HG02763 (cell line): ENCODE measurements around the gene ACAD9.
"Not testable (repeated sequence)": the region's sequence is repeated elsewhere in the genome, so short reads cannot be mapped to it uniquely, and the experiment has no call there.

Source experiments
- ATAC-seq: cut with Tn5 transposase; IDR thresholded peaks from one replicate; pipeline ENCODE4 v1.9.1; 2021; ENCODE audit warnings: mild to moderate bottlenecking, moderate library complexity; ENCODE audit not compliant: unreplicated experiment

The ACAD9 gene

GRCh38 chr3:128879125-128879969 lies at the start of gene ACAD9:
TSS of gene ACAD9 (plus strand) at chr3:128879620. CDS start at chr3:128879692, 72 bp downstream.
- peak; percentile 94 for ATAC-seq

DNA sequence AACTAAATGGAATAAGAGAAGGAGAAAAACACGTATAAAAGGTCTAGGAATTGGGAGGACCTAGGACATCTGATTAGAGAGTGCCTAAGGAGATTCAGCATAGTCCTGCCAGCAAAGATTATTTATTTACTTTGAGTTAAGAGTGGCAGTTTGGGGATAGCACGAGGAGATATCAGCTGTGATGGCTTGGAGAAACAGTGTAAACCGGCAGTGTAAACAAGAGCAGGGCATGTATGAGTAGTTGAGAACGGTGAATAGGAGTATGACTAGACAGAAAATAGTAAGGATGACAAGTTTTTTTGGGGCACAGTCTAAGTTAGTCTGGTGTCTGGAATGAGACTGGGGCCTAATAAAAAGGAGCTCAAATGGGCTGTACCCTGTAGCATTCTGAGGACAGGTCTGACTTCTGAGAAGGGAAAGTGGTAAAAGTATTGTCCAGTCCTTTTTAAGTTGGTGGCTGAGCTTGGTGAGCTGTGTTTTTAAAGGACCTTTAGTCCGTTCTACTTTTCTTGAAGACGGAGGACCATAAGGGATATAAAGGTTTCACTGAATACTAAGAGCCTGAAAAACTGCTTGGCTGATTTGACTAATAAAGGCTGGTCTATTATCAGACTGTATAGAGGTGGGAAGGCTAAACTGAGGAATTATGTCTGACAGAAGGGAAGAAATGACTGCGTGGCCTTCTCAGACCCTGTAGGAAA lies 49.3 kb upstream of the ACAD9 start:
- ATAC-seq: not testable (repeated sequence)

DNA sequence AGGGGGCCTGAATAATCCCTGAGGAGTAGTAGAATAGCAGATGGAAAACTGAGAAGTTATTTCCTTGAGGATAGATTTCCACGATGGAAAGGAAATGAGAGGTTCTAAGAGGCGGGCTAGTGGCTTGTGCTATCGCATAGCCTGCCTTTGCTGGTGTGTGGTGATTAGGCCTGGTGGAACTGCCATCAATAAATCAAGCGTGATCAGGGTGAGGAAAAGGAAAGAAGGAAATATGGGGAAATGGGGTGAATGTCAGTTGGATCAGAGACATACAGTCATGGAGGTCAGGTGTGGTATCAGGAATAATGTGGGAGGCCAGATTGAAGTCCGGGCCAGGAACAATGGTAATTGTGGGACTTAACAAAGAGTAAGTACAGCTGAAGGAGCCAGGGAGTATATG lies 48.7 kb upstream of the ACAD9 start:
- not testable (repeated sequence) for ATAC-seq

- not testable (repeated sequence) for ATAC-seq
Observed at GRCh38 chr3:128832979-128833378, 46.4 kb upstream of the ACAD9 start.

- no peak for ATAC-seq
Observed at GRCh38 chr3:128835096-128835495, 44.3 kb upstream of the ACAD9 start.

DNA sequence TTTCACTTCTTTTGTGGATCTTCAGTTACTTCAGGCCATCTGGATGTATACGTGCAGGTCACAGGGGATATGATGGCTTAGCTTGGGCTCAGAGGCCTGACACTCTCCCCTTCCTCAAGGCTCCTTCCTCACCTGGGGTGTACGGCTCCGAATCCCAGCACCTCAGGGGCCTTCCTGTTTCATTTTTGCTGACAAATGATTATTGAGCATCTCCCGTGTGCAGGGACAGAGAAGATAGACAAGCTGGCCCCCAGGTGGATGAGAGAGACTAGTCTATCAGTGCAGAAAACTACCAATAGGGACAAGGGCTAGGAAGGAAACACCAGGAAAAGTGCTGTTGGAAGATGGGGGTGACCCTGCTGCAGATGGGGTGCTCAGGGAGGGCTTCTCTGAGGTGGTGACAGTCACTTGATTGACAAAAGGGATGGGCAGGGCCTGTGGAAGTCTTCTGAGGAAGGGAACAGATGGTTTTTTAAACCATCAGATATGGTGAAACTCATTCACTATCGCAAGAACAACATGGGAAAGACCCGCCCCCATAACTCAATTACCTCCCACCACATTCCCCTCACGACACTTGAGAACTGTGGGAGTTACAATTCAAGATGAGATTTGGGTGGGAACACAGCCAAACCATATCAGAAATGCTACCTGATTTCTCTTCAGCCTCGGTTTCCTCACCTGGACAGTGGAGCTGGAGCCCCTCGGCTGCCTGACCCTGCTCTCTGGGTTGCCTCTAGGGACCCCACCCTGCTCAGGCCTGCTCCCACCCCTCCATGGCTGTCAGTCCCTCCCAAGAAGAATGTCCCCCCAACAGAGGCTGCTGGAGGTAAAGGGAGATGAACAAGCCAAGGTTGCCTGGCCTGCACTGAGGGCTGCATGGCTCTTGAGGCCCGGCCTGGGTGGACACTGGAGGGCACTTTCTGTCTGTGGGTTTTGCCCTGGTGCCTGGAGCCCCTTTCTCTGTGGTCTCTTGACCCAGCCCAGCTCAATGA lies 37.2 kb upstream of the ACAD9 start:
- no peak for ATAC-seq

GRCh38 chr3:128844502-128844901 lies 34.9 kb upstream of the ACAD9 start:
- no peak for ATAC-seq

GRCh38 chr3:128845119-128845777 lies 34.2 kb upstream of the ACAD9 start:
- ATAC-seq: no peak

GRCh38 chr3:128845778-128846485 lies 33.5 kb upstream of the ACAD9 start:
- ATAC-seq: no peak

- ATAC-seq: no peak
Observed at GRCh38 chr3:128846486-128846891, 32.9 kb upstream of the ACAD9 start.

DNA sequence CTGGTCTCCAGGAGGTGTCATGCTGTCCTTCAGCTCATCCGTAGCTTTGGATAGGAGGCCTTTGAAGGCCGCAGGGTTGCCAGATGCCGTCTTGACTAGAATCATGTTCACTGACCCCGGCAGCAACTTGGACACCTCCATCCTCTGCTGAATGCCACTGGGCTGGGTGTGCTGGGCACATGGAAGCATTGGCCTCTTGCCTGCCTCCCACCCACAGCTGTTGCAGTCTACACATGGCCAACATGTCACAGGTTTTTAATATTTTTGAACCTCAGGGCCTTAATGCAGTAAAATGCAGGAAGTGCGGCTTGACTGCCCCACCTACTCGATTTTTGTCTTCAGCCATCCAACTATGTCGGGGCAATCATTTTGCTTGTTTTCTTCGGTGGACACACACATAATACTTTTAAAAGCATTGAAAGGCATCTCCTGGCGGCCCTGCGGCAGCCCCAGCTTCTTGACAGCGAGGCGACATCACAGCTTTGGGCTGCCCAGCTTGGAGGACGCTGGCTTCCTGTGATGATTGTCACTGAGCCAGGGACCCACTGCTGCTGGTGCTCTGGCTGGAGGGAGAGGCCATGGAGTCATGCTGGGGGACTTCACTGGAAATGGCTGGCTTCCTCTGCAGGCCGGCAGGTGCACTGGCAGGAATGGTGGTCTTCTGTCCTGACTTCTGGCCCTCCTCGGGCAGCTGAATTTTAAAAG lies 31.6 kb upstream of the ACAD9 start:
- ATAC-seq: no peak

- ATAC-seq: no peak
Observed at GRCh38 chr3:128848936-128849335, 30.5 kb upstream of the ACAD9 start.

GRCh38 chr3:128849911-128850455 lies 29.4 kb upstream of the ACAD9 start:
- ATAC-seq: no peak

- no peak for ATAC-seq
Observed at GRCh38 chr3:128850544-128850943, 28.9 kb upstream of the ACAD9 start.

DNA sequence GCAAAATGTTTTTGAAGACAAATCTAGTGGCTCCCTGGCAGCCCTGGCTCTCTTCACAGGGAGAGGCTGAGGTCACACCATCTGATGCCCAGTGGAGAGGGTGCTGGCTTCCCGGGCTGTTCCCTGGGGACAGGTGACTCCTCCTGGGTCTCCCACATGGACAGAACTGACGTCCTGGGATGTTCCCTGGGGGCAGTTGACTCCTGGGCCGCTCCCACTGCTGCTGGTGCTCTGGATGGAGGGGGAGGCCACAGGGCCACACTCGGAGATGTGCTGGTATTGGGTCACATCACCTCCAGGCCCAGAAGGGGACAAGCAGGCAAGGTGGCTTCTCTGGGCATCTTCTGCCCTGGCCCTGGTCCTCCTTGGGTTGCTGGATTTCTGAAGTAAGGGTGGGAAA lies 27.8 kb upstream of the ACAD9 start:
- no peak for ATAC-seq

DNA sequence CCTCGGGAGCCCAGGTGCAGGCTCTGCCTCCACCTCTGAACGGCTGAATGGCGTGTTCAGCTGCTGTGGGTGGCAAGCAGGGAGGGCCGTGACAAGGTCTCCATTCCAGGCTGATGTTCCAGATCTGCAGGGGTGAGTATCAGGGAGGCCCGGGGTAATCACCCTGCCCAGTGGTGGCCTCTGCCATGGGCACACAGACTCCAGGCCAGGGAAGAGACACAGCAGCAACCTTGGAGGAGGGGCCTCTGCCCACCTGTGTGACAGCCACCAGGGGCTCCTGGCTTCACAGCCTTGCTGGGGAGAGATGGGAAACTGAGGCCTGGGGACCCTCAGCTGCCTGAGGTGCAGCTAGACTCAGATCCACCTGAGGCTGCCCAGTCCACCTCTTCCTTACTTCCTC lies 25.6 kb upstream of the ACAD9 start:
- no peak for ATAC-seq

DNA sequence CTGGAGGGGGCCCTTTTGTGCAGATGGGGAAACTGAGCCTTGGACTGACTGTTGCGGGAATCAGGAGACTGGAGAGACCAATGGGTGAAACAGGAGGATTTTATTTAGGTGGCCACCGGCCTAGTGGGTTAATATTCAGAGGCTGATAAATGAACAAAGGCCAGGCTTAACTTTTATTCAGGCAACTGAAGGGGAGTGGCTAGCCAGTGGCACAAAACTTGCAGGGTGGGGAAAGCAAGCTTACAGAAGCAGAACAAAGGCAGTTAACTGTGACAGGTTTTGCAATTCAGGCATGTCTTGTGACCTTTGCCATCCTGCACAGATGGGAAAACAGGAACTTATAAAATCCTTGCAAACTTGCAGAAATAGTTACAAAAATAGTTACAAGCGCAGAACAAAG lies 24.9 kb upstream of the ACAD9 start:
- no peak for ATAC-seq

DNA sequence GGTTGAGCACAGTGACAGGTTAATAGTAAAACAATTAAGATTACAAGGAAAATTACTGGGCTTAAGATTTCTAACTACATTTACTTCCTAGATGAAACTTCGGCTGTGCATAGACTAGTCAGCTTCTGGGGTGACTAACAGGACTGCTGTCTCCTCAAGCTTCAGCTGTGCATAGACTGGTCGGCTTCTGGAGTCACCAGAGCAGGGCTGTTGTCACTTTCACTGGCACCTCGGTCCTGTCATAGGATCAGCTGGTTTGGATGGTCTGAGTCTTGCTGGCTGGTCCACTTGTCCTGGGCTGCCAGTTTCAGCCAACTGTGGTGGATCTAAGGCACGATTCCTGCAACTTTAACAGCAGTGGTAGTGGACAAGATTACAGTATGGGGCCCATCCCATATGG lies 23.9 kb upstream of the ACAD9 start:
- ATAC-seq: no peak

DNA sequence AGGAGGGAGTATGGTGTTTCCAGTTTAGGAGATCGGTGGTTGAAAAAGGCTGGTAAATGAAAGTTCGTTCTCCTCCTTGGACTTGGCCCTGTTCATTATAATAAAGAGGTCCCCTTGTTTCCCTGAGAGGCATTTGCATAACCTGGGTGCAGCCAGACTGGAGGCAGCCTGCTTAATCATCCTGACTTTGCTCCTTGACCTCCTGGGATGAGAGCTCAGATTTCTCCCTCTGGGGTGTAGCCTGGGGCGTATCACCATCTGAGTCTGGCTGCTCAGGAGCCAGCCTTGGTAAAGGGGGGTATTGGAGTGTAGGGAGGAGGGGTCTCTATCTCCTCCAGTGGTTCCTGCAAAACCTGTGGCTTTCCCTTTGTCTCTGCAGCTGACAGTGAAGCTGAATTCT lies 21.3 kb upstream of the ACAD9 start:
- ATAC-seq: no peak
